Endometrial microvascular endothelial cells (primary cell): ENCODE results near the gene MMP24. TPM values are rescaled to one million over a fixed set of nuclear protein-coding genes. Genes with fewer than 3 reads are reported as not detected.
"Not testable (repeated sequence)": the region's sequence is repeated elsewhere in the genome, so short reads cannot be mapped to it uniquely, and the experiment has no call there.

ENCODE experiments used
- in situ Hi-C: cut with HindIII; loops from 2 replicates; pipeline ENCODE4 v1.10.0; 2017; ENCODE audit warnings: low sequenced_read_pairs, low pct_unique_long_range_greater_than_20kb; ENCODE audit errors: inconsistent ontology term
- total RNA-seq: library from RNA; depleted of rRNA; stranded (reverse); fragments of >200 nt; gene quantifications from one replicate; pipeline ENCODE4 v1.2.3, GENCODE V29; 2015; ENCODE audit errors: inconsistent ontology term

MMP24 gene
- 0.09 TPM for total RNA-seq

DNA sequence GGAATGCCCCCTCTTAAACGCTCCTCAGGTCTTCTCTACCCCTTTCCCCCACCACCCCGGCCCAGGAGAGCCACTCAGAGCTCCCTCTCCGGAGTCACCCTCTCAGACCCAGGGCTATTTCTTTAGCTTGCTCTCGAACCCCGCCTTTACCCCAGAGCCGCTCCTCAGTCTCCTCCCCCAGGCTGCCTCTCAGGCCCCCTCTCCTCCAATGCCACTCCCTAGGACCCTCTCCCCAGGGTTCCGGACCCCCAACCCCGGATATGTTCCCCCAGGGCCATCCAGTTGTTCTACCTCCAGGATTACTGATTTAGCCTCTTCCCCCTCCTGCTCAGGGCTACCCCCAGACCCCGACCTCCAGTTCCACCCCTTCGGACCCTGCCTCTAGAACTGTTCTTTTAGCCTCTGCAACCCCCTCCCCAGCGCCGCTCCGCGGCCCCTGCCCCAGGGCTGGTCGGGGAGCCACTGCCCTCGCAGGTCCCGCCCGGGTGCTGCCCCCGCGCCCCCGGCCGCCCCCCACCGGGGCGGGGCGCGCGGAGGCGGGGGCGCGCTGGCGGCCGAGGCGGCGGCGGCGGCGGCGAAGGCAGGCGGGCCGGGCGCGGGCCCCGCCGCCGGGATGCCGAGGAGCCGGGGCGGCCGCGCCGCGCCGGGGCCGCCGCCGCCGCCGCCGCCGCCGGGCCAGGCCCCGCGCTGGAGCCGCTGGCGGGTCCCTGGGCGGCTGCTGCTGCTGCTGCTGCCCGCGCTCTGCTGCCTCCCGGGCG lies at the start of gene MMP24:
TSS of gene MMP24 (plus strand) at position 565 of the 758 bp plus-strand sequence. CDS start at position 614, 49 bp downstream.
- in situ Hi-C loops = no loop called here

DNA sequence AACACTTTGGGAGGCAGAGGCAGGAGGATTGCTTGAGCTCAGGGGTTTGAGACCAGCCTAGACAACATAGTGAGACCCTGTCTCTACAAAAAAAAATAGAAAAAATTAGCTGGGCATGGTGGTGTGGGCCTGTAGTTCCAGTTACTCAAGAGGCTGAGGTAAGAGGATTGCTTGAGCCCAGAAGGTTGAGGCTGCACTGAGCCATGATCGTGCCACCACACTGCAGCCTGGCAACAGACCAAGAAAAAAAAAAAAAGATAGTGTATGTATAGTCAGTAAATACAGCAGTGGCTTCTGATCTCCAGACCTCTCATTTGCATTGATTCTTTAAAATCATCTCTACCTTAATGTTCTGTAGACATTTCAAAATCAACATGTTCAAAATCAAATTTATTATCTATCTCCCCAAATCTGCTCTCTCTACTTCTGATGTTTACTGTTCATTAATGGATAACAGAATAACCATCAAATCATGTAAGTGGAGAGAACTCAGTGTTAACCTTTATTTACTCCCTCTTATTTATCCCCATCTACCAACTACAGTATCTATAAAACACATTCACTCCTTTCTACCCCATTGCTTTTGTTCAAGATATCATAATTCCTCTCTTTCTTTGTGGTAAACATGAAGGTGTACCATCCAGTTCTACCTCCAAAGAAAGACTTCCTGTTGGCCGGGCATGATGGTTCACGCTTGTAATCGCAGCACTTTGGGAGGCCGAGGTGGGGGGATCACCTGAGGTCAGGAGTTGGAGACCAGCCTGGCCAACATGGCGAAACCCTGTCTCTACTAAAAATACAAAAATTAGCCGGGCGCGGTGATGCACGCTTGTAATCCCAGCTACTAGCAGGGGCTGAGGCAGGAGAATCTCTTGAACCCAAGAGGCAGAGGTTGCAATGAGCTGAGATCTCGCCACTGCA lies 46.9 kb upstream of the MMP24 start:
- in situ Hi-C loops = no loop called here

DNA sequence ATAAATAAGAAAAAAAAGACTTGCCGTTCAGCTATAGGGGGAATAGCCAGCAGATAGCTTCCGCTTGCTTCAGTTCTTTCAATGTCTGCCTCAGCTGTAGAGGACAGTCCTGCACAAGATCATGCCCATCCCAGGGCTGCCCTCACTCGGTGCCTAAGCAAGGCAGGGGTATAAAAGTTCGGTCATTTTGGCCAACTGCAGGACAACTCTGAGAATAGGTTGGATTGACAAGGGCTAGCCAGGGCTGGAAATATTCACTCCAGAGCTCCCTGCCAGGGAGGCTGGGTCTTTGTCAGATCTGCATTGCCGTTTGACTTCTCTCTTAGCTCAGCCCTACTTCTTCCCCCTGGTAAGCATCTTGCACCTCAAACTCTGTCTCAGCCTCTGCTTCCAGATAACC lies 46.2 kb upstream of the MMP24 start:
- in situ Hi-C loops = no loop called here

DNA sequence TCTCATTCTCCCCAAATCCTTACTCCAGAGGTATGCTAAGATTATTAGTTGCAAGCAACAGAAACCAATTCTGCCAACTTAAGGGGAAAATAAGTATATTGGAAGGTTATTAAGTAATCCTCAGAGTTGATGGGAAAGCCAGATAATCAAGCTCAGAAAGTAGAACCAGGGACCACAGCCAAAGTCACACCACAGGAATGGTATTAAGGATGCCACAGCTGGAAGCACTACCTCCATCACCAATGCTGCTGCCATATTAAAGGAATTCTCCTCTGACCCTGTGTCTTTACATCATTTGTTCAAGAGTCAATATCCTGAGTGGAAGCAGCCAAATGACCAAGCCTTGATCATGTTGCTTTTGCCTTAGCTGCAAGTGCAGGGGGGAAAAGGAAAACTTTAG lies 44.8 kb upstream of the MMP24 start:
- in situ Hi-C loops = no loop called here

DNA sequence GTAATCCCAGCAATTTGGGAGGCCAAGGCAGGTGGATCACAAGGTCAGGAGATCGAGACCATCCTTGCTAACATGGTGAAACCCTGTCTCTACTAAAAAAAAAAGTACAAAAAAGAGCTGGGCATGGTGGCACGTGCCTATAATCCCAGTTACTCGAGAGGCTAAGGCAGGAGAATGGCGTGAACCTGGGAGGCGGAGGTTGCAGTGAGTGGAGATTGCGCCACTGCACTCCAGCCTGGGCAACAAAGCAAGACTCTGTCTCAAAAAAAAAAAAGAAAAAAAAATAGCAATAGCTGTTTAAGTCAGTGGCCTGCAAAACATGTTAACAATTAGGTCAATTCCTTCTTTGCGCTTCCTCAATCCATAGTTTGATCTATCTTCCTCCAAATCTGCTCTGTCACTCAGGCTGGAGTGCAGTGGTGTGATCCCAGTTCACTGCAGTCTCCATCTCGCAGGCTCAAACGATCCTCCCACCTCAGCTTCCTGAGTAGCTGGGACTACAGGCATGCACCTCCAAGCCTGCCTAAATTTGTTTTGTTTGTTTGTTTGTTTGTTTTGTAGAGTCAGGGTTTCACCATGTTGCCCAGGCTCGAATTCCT lies 39.7 kb upstream of the MMP24 start:
- in situ Hi-C loops = not testable (repeated sequence)

DNA sequence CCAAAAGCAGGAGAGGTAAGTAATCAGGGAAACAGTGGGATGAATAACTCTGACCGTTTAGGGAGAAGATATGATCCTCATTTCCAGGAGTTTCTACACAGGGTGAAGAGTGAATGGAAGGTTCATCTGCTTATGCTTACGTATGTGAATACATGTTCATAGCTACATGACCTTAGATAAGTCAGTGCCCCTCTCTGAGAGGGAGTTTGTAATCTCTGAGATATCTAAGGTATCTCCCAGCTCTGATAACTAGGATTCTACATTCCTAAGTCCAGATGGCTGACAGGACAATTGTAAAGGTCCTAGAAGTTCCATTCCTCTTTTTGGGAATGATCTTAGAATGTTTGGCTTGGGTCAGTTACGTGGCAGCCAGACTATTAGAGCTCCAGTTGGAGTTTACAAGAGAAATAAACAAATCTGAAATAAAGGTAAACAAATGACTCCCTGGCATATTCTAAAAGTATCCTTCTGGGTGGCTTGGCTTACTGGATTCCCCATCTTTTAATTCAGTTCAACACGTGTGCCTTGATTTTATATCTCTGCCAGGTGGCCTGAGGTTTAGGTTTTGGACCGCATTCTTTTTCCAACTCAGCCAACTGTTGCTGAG lies 38.8 kb upstream of the MMP24 start:
- in situ Hi-C loops = no loop called here

DNA sequence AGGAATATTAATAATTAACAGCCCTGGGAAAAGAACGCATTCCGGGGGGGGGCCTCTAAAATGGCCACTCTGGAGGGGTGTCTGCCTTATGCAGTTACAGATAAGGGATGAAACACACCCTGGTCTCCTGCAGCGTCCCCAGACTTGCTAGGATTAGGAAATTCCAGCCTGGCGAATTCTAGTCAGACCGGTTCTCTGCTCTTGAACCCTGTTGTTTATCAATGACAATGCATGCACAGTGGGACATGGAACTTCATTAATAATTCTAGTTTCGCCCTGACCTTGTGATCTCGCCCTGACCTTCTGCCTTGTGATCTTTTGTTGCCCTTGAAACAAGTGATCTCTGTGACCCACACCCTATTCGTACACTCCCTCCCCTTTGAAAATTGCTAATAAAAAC lies 37.3 kb upstream of the MMP24 start:
- in situ Hi-C loops = not testable (repeated sequence)

DNA sequence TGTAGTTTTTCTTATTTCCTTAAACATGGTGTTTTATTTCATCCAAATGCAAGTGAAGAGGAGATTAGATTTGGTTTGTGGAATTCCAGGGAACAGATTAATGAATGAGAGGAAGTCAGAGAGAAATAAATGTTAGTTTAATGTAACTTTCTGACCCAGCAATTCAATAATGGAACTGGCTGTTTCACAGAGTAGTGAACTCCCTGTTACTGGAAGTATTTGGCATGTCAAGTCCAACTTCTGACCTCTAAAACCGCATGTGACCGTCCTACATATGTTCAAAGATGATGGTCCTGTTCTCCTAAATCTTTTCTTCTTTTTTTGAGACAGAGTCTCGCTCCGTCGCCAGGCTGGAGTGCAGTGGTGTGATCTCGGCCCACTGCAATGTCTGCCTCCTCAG lies 35.9 kb upstream of the MMP24 start:
- in situ Hi-C loops = no loop called here

DNA sequence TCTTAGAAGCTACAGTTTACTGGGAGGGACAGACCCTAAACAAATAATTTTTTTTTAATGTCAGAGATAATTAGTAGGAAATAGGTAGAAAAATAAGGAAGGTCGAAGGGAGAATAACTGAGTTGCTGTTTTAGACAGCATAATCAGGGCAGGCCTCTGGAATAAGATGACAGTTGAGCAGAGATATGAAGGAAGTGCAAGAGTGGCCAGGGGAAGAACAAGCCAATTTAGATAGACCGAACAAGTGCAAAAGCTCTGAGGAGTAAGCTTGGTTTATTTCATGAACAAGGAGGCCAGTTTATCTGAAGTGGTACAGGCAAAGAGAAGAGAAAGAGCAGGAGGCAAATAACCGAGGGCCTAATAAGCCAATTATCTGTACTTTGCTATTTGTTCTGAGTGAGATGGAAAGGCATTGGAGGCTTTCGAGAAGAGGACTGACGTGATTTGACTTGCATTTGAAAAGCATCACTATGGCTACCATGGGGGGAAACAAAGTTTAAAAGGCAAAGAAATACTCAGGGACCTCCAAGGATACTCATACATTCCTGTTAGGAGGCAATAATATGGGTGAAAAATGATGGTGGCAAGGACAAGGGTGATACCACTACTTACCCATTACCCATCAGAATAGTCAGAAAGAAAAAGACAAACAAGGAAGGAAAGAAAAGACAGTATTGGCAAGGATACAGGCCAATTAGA lies 34.9 kb upstream of the MMP24 start:
- in situ Hi-C loops = no loop called here

DNA sequence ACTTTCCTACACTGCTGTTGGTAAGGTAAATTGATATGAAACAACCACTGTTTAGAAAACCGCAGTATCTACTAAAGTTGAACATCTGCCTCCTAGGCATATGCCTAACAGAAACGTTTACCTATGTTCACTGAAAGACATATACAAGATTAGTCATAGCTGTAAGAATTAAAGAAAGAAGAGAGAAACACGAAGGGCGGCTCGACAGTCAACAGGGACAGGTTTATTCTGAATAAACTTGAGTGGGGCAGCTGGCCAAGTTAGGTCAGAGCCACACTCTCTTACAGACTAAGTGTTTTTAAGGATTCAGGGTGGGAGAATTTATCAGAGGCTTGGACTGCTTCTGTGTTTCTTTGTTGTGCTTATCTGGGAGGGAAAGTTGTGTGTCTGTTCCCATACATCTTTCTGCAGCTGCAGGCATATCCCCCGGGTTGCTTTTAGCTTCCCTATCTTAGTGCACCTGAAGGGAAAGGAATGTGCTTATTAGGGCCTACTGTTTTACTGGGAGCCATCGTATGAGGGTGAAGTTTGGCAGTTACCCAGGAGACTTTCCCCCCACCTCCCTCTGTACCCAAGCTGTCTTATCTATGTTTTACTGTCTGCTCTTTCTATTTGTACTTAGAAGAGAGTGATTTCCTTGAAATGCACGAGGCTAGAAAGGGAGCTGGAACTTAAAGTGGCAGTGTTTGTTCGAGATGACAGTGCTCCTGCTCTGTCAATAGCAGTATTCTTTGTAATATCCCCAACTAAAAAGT lies 34.2 kb upstream of the MMP24 start:
- in situ Hi-C loops = no loop called here

DNA sequence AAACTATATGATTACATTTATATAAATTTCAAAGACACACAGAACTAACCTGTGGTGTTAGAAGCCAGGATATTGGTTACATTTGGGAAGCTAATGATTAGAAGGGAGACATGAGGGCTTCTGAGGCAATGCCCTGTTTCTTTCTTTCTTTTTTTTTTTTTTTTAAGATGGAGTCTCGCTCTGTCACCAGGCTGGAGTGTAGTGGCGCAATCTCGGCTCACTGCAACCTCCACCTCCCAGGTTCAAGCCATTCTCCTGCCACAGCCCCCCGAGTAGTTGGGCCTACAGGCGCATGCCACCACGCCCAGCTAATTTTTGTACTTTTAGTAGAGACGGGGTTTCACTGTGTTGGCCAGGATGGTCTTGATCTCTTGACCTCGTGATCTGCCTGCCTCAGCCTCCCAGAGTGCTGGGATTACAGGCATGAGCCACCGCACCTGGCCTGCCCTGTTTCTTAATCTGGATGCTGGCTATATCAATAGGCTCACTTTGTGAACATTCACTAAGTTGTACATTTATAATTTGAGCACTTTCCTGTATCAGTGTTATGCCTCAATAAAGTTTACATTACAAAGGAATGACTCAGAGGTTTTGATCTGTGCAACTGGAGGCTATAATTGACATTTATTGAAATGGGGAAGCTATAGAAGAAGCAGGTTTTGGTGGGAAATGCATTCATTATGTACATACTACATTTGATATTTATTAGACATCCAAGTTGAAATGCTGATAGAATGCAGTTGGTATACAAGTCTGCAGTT lies 33.3 kb upstream of the MMP24 start:
- in situ Hi-C loops = not testable (repeated sequence)

DNA sequence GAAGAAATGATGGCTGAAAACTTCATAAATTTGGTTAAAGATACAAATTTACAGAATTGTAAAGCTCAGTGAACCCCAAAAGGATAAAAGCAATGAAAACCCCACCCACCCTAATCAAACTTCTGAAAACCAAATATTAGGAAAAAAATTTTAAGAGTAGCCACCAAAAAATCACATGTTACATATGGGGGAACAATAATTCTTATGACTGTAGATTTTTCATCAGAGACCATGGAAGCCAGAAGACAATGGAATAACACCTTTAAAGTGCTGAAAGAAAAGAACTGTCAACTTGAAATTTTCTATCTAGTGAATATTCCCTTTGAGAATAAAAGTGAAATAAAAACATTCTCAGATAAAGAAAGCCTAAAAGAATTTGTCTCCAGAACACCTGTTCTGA lies 30.2 kb upstream of the MMP24 start:
- in situ Hi-C loops = no loop called here

DNA sequence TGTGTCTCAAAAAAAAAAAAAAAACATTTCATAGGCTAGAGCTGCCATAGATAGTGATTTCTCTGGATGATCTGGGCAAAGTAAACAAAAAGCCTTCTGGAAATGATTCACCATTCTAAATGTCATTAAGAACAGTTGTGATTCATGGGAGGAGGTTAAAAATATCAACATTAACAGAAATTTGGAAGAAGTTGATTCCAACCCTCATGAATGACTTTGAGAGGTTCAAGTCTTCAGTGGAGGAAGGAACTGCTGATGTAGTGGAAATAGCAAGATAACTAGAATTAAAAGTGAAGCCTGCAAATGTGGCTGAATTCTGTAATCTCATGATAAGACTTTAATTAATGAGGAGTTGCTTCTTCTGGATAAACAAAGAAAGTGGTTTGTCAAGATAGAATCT lies 26.8 kb upstream of the MMP24 start:
- in situ Hi-C loops = no loop called here

DNA sequence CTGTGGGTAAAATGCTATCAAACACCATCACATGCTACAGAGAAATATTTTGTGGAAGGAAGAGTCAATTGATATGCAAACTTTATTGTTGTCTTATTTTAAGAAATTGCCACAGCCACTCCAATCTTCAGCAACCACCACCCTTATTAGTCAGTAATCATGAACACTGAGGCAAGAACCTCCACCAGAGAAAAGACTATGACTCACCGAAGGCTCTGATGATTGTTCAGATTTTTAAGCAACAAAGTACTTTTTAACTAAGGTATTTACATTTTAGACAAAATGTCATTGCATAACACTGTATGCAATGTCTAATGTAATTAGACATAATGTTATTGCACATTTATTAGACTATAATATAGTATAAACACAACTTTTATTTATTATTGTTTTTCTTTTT lies 26.2 kb upstream of the MMP24 start:
- in situ Hi-C loops = no loop called here

DNA sequence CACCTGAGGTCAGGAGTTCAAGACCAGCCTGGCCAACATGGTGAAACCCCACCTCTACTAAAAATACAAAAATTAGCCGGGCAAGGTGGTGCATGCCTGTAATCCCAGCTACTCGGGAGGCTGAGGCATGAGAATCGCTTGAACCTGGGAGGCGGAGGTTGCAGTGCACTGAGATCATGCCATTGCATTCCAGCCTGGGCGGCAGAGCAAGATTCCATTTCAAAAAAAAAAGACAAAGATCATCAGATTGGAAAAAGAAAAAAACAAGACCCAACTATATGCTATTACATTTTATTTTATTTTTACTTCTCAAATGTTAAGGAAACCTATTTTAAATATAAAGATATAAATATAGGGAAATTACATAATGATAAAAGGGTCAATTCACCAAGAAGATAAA lies 25.0 kb upstream of the MMP24 start:
- in situ Hi-C loops = not testable (repeated sequence)

DNA sequence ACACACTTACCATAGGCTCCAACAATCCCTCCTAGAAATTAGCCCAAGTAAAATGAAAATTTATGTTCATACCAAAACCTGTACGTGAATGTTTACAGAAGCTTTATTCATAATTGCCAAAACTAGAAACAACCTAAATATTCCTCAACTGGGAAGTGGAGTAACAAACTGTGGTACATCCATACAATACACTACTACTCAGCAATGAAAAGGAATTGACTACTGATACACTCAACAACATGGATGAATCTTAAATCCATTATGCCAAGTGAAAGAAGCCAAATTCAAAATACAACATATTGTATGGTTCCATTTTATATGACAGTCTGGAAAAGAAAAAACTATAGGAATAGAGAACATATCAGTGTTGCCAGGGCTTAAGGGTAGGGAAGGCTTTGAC lies 19.7 kb upstream of the MMP24 start:
- in situ Hi-C loops = no loop called here

DNA sequence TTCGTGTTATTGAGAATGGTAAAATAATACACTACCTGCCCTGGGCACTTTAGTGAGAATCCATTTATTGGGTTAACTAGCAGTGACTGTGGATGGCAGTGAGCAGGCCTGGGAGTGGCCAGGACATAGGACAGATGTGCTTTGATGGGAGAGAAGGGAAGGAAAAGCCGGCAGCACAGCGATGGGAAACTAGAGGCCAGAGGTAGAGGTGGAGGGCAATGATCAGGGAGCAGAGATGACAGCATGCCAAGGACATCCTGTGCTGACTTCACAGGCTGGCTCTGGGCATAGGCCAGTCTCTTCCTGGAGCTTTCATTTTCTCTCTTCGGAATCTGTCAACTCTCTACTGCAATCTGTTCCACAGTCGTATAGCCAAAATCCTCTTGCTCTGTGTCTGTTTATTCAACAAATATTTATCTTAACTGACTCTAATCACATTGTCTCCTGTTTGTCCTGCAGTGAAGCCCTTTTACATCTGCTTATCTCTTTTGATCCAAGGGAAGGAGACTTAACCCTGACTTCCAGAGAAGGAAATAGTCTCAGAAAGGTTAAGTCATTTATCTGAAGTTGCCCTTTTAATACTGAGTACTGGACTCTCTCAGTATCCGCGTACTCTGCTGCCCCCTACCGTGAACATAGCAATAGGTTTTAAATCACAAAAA lies 18.4 kb upstream of the MMP24 start:
- in situ Hi-C loops = no loop called here
